Adrenal gland (tissue), 12 donors: ENCODE results near the gene RNF183. TPM values are rescaled to one million over a fixed set of nuclear protein-coding genes. Genes with fewer than 3 reads are reported as not detected.

Experiments
- DNase-seq, 7 donors: peaks; one replicate each; pipeline ENCODE4 v3.0.0-alpha.2; 2019 to 2020
- H3K27ac ChIP-seq, 5 donors: fragments of 200-600 bp; sonication (generic) in 4 of 5; 1 replicate in 3 of 5; 2 replicates in 2 of 5; pipeline versions ENCODE4 v1.5.1 to v1.8.0; 2016 to 2020; ENCODE audit warnings: mild to moderate bottlenecking in 1 of 5
- H3K27me3 ChIP-seq: fragments of 200-600 bp; 2 replicates; pipeline ENCODE4 v1.8.0; 2021
- H3K36me3 ChIP-seq, 2 donors: fragments of 200-600 bp; replicated peaks in 1 of 2; 1 replicate in 1 of 2; 2 replicates in 1 of 2; pipeline versions ENCODE4 v1.5.1 to v1.8.0; 2018 to 2022
- H3K4me1 ChIP-seq, 2 donors: fragments of 200-600 bp; replicated peaks in 1 of 2; 1 replicate in 1 of 2; 2 replicates in 1 of 2; pipeline versions ENCODE4 v1.5.1 to v1.8.0; 2018 to 2021
- H3K4me3 ChIP-seq, 4 donors: fragments of 200-600 bp; sonication (generic) in 3 of 4; one replicate each; pipeline ENCODE4 v1.5.1; 2016 to 2018
- H3K9me3 ChIP-seq, 3 donors: fragments of 200-600 bp; sonication (generic) in 1 of 3; replicated peaks in 1 of 3; 1 replicate in 2 of 3; 2 replicates in 1 of 3; pipeline versions ENCODE4 v1.5.1 to v1.8.0; 2016 to 2021
- POLR2A ChIP-seq, 2 donors: fragments of 450-650 bp; IDR thresholded peaks; one replicate each; pipeline ENCODE4 v1.6.1; 2017; ENCODE audit warnings: antibody characterized with exemption in 2 of 2, mild to moderate bottlenecking in 2 of 2, moderate library complexity in 1 of 2
- WGBS, 4 donors: extraction: QIAGEN DNeasy Blood & Tissue Kit in 2 of 4; methylation state at CpG; one replicate each; pipeline versions ENCODE4 v1.1.5 to v1.1.7; 2013 to 2017; 5-methylcytosine and 5-hydroxymethylcytosine counted together
- intact Hi-C, 2 donors: fragments of 100-400 bp; cut with DNase I; formaldehyde crosslinking; loops; one replicate each; pipeline versions ENCODE4 v1.14.1 to v1.15.0; 2022 to 2023
- polyA plus RNA-seq, 3 donors: library from polyadenylated mRNA; stranded (reverse); fragments of 200-250 nt in 2 of 3; fragments of 350-450 nt in 1 of 3; fragmentation: Illumina TruSeq in 1 of 3; extraction: RNeasy Lipid Tissue Mini Kit (QIAGEN cat#74804) in 1 of 3; gene quantifications; one replicate each; pipeline ENCODE4 v1.2.3, GENCODE V29; 2013 to 2014
- total RNA-seq, 9 donors: library from RNA; depleted of rRNA in 4 of 9; stranded (reverse); fragments of >200 nt in 4 of 9; fragments of 120-200 nt in 1 of 9; fragmentation: NEBNext Ultra II Directional in 1 of 9; extraction: Animal tissue kit (Norgen Biotek cat#: 25700) in 1 of 9; gene quantifications; one replicate each; pipeline versions ENCODE4 v1.1.0 to v1.2.4, GENCODE V29; 2013 to 2023
- TF ChIP-seq, protein P1 (sequence below), 6 experiments: fragments of 450-650 bp in 4 of 6; fragments of 200-600 bp in 2 of 6; sonication (generic) in 1 of 6; IDR thresholded peaks; 1 replicate in 5 of 6; 2 replicates in 1 of 6; pipeline versions ENCODE4 v1.5.1 to v1.8.0; 2016 to 2021; ENCODE audit warnings: antibody characterized with exemption in 6 of 6, mild to moderate bottlenecking in 2 of 6, moderate library complexity in 1 of 6
- donor health status: healthy with polysubstance abuse.
- donor health status: Bipolar disorder and iron deficiency.
- donor health status: DM: yes; HTN: yes; CAD: no.
- donor health status: DM: no; HTN: no; CAD: no.
- donor health status: DM: no; HTN: no; CAD: no.
- donor health status: DM: yes; HTN: yes; CAD: no.

The RNF183 gene
- total and polyA plus RNA-seq, 12 donors = 0.11 to 0.48 (median 0.26) TPM; not detected in 8

DNA sequence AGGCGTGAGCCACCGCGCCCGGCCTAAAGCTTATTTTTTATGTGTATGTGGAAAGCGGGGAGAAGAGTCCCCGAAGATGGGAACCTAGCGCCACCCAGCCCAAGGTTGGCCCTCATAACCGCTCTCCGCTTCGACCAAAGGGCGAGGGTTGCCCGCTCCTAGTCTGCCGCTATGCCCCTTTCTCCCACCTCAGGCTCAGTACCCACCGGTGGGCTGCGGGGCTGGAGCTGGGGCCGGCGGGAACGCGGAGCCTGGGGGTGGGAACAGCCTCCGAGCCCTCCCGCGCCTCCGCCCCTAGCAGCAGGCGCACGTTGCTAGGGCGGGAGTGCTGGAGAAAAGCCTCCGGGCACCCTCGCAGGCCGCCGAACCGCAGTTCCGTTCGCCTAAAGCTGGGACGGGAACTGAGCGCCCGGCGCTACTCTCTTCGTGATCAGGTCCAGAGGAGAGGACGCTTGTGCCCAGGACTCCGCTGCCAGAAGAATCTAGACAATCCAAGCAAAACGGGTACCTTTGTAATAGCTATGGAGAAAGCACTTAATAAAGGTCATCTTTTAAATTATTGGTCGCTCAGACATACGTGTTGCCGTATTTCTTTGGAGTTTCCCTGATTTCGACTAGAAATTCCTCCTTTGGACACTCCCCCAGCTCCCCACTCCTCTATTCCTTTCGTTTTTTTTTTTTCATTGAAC, 37.0 kb upstream of the RNF183 start, which contains the start of gene WDR31:
WDR31 (minus strand) TSS at position 265 of the 689 bp plus-strand sequence. CDS start 8,253 bp downstream, outside the sequence.
- peak; percentile 84 to 94 (median 88) for DNase-seq
- peak; percentile 20 to 60 for TF ChIP-seq POLR2A (IDR thresholded peaks at IDR 0.05)
- TF ChIP-seq, protein P1, sequence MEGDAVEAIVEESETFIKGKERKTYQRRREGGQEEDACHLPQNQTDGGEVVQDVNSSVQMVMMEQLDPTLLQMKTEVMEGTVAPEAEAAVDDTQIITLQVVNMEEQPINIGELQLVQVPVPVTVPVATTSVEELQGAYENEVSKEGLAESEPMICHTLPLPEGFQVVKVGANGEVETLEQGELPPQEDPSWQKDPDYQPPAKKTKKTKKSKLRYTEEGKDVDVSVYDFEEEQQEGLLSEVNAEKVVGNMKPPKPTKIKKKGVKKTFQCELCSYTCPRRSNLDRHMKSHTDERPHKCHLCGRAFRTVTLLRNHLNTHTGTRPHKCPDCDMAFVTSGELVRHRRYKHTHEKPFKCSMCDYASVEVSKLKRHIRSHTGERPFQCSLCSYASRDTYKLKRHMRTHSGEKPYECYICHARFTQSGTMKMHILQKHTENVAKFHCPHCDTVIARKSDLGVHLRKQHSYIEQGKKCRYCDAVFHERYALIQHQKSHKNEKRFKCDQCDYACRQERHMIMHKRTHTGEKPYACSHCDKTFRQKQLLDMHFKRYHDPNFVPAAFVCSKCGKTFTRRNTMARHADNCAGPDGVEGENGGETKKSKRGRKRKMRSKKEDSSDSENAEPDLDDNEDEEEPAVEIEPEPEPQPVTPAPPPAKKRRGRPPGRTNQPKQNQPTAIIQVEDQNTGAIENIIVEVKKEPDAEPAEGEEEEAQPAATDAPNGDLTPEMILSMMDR (IDR thresholded peaks at IDR 0.05) = no peak
- intact Hi-C loops = no loop called here
- Histone ChIP-seq H3K27me3 (no peaks in the 10 kb centered on the region), H3K4me1 (peaks cover 6 to 18% of the 10 kb centered on the region in 2 donors), H3K36me3 (no peaks in the 10 kb centered on the region), H3K27ac (peak within 1 kb of the TSS in 4 of 5 donors; percentile 16 to 75 (median 66)), H3K4me3 (peak within 1 kb of the TSS; percentile 32 to 84 (median 80)), H3K9me3 (no peaks in the 10 kb centered on the region)
- 0 to 1% (median 0%) methylated on average over 10 to 46 of the region's 46 CpGs for WGBS, 4 donors

DNA sequence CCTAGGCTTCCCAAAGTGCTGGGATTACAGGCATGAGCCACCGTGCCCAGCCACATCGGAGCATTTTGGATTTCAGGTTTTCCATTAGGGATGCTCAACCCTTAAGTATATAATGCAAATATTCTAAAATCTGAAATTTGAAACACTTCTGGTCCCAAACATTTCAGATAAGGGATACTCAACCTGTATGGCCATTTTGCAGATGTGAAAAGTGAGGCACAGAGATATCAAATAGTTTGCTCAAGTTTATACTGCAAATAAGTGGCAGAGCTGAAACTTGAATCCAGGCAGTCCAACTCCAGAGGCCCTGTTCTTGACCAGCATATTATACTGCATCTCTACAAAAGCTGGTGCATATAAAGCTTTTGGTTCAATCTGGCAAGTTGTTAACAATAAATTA, 34.5 kb upstream of the RNF183 start:
- 95 to 100% (median 99%) methylated on average over 2 of the region's 2 CpGs for WGBS, 4 donors
- no peak overlapping the region for H3K4me3 ChIP-seq
- no peak overlapping the region for H3K27ac ChIP-seq
- intact Hi-C loops = no loop called here
- no peaks in the 10 kb centered on the region for H3K9me3 ChIP-seq
- no peaks in the 10 kb centered on the region for H3K36me3 ChIP-seq
- no peak for DNase-seq
- TF ChIP-seq, protein P1 (IDR thresholded peaks at IDR 0.05) = no peak
- no peak for TF ChIP-seq POLR2A (IDR thresholded peaks at IDR 0.05)
- H3K27me3 ChIP-seq = no peaks in the 10 kb centered on the region
- peaks cover 6 to 10% of the 10 kb centered on the region in 2 donors for H3K4me1 ChIP-seq

DNA sequence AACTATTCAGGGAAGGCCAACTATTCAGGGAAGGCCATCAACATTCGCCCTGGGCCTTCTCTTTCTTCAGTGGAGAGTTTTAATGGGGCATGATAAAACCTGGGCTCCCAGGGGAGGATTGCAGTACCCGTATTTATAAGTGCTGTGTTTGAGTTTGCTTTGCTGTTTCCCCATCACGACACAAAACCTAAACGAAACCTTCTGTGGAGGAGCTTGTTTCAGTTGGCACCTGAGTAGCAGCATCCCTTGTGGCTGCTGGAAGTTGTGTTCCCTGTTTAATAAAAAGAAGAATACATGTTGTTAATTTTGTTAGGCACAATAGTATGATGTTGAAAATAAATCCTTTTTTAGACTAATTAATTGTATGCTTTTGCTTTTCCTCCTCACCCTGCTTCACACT, 28.6 kb upstream of the RNF183 start:
- Histone ChIP-seq H3K4me3 (no peak overlapping the region), H3K27me3 (no peaks in the 10 kb centered on the region), H3K27ac (no peak overlapping the region), H3K4me1 (no peaks in the 10 kb centered on the region), H3K36me3 (no peaks in the 10 kb centered on the region), H3K9me3 (no peaks in the 10 kb centered on the region)
- WGBS, 4 donors = 70 to 86% (median 76%) methylated on average over 4 of the region's 4 CpGs
- no peak for DNase-seq
- intact Hi-C loops = no loop called here
- TF ChIP-seq, protein P1 (IDR thresholded peaks at IDR 0.05) = no peak
- no peak for TF ChIP-seq POLR2A (IDR thresholded peaks at IDR 0.05)

DNA sequence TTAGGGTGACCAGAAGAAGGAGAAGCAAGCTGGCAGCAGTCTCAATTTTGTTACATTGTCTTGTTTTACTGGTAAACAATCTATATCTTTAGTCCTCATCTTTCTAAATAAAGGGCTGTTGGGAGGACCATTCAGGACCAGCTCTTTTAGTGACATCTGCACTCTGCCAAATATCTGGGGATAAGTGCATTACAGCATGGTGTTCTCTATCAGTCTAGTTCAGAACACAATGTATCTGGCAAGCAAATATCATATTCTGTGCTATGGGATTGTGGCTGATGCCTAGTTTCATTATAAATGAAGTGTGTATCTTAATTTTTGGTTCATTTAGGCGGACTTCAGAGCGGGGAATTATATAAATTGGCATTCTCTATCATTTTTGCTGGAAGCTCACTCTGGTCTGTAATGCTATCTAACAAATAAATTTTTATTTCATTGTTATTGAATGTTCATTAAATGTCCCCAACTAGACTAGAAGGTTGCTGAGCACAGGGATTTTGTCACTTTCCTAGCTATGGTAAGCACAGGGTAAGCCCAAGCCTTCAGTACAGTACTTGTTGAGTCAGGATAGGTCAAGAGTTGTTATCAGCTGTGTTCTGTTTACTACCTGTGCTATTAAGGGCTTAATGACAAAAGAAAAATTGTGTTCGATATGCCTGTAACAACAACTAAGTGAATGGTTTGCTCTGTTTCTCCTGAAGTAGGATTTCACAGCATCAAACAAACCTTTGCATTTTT, 25.0 kb upstream of the RNF183 start:
- intact Hi-C loops = no loop called here
- no peak for DNase-seq
- WGBS, 4 donors = 81 to 97% (median 94%) methylated on average over 3 of the region's 3 CpGs
- H3K27me3 ChIP-seq = no peaks in the 10 kb centered on the region
- H3K9me3 ChIP-seq = no peaks in the 10 kb centered on the region
- no peak for TF ChIP-seq POLR2A (IDR thresholded peaks at IDR 0.05)
- TF ChIP-seq, protein P1 (IDR thresholded peaks at IDR 0.05) = no peak
- no peaks in the 10 kb centered on the region for H3K4me1 ChIP-seq
- H3K36me3 ChIP-seq = no peaks in the 10 kb centered on the region
- no peak overlapping the region for H3K27ac ChIP-seq
- H3K4me3 ChIP-seq = no peak overlapping the region
